Sciatic nerve (tissue), 2 donors: ENCODE measurements around the gene PIGW. TPM values are rescaled to one million over a fixed set of nuclear protein-coding genes. Genes with fewer than 3 reads are reported as not detected.

Experiments
- ATAC-seq: fragments of 200-7000 bp; cut with Tn5 transposase; one replicate; pipeline ENCODE4 v1.9.1; 2020; ENCODE audit warnings: mild to moderate bottlenecking, moderate library complexity
- DNase-seq: peaks from one replicate; pipeline ENCODE4 v3.0.0-alpha.2; 2020; ENCODE audit warnings: low spot score
- intact Hi-C: fragments of 100-400 bp; cut with DNase I; formaldehyde crosslinking; loops from one replicate; pipeline ENCODE4 v1.14.2; 2022
- total RNA-seq: library from RNA; stranded (reverse); fragmentation: NEBNext Ultra II Directional; extraction: Animal tissue kit (Norgen Biotek cat#: 25700); gene quantifications from one replicate; pipeline ENCODE4 v1.2.1, GENCODE V29; 2021
- donor health status: DM: no; HTN: no; CAD: no.
- donor health status: DM: no; HTN: no; CAD: no.

The PIGW gene
- total RNA-seq, 1 donor from 2014 or later = 3.2 TPM

DNA sequence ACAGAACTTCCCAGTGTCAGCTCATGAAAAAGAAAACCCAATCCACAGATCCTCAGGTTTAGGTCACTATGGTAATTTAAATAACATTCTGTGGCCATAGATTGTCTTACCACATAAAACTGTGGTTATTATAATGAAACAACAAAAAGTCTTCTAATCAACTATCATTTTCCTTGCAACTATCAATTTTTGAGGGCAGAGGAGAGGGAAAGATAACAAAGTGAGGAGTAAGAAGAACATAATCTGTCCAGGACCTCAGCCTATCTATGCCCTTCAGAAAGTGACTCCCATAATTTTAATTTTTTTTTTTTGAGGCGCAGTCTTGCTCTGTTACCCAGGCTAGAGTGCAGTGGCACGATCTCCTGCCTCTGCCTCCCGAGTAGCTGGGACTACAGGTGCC lies 5.9 kb downstream of the PIGW start:
- DNase-seq (no peak), ATAC-seq (no peak)
- intact Hi-C loops = no loop called here

DNA sequence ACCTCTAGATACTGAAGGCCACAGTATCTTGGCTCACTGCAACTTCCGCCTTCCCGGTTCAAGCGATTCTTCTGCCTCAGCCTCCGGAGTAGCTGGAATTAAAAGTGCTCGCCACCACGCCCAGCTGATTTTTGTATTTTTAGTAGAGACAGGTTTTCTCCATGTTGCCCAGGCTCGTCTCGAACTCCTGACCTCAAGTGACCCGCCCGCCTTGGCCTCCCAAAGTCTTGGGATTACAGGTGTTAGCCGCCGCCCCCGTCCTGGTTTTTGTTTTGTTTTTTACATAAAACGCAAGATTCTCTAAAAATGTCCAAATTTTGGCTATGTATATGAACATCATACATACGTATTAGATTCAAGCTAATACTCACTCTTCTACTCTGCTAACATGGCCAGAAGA lies 8.0 kb downstream of the PIGW start:
- intact Hi-C loops = no loop called here
- ATAC-seq (no peak), DNase-seq (no peak)

DNA sequence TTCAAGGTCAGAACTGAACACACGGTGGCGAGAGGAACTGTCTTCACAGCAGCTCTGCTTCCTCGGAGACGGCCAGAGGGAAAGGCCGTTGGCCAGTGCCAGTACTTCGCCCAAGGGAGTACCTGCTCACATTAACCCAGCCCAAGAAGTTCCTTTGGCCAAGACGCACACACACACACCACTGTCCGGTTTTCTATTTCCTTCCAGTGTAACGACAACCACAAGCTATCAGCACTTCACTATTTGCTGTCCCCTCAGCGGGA lies 9.2 kb downstream of the PIGW start:
- intact Hi-C loops = no loop called here
- DNase-seq = peak; percentile 69
- peak; percentile 13 for ATAC-seq

DNA sequence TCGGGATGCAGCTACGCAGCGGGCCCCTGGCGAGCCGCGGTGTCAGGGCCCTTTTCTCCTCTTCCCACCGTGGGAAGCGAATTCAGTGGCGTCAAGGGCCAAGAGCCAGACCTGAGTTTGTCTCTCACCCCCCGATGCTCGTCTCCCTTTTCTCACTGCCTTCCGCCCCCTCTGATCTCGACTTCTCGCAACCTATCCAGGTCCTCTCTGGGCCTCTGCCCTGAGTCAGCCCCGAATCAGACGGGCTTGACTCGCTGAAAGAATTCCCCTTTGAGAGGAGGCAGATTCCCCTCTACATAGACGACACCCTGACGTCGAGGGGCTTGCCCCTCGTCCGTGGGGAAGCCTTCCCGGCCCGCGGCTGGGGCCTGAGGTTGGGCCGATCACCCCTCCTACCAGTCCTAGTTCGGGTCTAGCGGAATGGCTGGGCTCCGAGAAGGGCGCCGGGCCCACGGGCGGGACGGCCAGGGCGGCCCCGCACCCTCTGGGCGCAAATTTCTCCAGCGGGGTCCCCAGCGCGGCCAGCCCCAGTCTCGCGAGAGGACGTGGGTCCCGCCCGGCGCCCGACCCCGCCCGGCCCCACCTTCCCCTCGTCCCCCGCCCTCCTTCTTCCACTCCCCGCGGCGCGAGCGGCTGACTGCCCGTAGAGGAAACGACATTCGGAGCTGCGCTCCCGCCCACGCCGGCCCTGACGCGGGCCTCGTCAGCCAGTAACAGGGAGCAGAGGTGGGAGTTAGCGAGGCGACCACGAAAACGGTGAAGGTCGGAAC lies 9.7 kb downstream of the PIGW start, which contains the start of gene GGNBP2:
Gene GGNBP2 (plus strand): TSS at position 613 of the 770 bp plus-strand sequence. CDS start 806 bp downstream, outside the sequence.
- DNase-seq (peak; percentile 96), ATAC-seq (peak; percentile 93)
- intact Hi-C loops = no loop called here

DNA sequence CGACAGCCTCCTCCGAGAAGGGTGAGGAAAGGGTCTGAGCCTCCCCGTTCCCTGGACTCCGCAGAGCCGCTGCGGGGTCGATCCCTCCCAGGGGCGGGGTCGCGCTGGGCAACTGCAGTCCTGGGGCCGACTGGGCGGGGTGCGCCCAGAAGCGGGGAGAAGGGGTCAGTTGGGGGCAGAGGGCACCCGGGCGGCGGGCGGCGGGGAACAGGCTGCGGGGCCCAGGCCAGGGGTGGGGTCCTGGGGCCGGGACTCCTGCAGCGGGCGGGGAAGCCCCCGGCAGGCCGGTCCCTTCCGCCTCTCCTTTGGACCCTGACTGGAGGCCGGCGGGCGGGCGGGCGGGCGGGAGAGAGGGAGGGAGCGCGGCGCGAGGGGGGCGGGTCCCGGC lies 10.3 kb downstream of the PIGW start:
- intact Hi-C loops = no loop called here
- ATAC-seq = peak; percentile 67
- no peak for DNase-seq

DNA sequence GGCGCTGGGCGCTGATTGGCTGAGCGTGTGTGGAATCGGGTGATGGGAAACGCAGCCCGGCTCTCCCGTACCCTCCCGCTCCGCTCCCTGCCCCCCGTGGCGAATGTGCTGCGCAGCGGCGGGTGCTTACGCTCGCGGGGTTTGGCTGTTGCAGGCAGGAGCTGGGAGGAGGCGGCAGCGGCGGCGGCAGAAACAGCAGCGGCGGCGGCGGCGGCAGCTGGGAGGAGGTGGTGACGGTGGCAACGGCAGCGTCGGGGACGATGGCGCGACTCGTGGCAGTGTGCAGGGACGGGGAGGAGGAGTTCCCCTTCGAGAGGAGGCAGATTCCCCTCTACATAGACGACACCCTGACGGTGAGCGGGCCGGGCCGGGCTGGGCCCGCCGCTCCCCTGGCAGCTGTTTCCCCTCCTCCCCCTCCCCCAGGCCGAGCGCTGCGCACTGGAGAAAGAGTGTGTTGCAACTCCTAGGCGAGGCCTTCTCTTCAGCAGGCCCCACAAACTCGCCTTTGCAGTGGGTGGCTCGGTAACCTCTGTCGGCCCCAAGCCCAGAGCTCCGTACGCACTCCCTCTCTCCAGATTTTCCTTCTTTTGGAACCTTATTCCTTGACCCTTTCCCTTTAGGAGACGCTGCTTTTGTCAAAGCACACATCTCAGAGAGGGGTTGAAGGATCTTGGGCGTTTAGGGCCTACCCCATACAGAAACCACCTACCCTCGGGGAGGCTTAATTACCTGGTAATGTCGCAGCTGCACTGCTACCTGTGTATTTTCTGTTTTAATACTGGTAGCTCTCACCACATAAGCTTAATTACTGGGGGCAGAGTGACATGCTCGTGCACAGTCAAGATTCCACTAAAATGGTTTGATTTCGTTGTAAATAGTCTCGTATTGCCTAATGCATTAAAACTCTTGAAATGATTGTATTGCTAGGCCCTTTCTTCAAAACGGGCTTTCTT lies 11.0 kb downstream of the PIGW start:
- intact Hi-C loops = no loop called here
- peak; percentile 95 for ATAC-seq
- DNase-seq = peak; percentile 97

DNA sequence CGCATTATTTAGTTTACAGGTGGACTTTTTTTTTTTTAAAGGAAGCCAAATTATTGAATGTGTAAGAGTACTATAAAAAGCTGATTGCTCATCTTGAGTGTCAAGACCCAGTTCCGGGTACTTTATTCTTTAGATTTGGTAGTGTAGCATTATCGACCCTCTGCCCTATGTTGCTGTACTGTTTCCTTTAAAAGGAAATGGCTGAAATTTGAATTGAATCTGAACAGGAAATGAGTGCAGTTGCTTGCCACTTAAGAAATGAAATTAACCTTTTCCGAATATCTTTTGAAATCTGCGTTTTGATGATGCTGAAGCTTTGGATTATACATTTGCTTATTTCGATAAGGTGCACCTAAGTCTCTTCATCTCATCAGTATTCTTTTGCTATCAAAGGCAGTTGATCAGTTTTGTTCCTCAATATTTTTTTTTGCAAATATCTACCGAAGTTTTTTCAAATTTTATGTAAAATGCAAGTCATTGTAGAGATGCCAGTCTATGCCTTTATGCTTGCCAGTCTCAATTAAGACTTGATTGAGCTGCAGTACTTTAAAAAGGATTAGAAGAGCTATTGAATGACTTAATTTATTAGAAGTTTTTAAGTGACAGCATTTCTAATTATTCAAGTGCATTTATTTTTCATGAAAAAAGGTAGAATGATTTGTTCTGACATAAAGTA lies 11.8 kb downstream of the PIGW start:
- ATAC-seq (no peak), DNase-seq (no peak)
- intact Hi-C loops = no loop called here

DNA sequence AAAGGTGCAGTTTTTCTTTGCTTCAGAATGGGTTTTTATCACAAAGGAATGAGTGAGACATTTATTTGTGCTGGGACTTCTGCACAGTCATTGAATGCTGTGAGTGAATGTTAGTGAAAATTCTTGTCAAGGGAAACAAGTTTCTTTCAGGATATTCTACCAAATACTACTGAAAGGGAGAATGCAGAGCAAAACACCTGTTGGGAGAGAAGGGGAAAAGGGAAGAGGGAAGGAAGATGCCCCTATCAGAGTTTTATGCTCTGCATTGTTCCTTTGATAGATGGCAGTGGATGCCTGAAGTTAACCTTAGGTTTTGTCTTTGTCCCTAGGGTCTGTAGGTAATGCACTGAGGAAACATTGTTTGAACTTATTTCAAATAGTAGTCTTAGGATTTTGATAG lies 13.0 kb downstream of the PIGW start:
- intact Hi-C loops = no loop called here

DNA sequence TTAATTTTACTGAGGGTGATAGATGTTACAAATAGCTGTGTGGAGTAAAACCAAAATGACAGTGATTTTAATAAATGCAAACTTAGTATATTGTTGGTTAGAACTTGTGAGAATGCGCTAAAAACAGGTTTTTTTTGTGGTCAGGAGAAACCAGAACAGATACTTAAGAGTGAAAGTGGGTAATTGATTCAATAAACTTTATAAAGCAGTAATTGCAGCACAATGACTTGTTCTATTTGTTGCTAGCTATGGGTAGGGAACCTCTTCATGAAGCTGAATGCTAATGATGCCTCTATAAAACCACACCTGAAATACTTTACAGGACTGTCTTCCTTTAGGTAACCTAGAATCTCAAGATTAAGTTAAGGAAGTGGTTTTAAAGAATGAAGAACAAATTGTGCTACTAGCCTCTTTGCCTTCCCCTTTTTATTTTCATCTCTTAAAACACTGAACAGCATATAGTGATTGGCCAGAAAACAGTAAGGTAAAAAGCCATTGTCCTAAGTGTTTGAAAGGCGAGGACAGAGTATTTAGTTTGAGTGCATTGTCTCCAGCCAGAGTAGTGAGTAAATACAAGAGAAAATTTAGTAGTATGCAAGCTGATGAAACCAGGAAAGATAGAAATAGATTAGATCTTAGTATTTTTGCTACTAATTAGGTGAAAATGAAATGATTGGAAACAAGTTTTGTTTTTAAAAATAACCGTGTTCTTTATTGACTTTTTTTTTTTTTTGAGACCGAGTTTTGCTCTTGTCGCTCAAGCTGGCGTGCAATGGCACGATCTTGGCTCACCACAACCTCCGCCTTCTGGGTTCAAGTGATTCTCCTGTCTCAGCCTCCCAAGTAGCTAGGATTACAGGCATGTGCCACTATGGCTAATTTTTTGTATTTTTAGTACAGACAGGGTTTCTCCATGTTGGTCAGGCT lies 16.0 kb downstream of the PIGW start:
- no peak for ATAC-seq
- intact Hi-C loops = no loop called here
- DNase-seq = no peak

More for the DNA sequence above, 13.0 kb downstream of the PIGW start:
- no peak for ATAC-seq
- no peak for DNase-seq

DNA sequence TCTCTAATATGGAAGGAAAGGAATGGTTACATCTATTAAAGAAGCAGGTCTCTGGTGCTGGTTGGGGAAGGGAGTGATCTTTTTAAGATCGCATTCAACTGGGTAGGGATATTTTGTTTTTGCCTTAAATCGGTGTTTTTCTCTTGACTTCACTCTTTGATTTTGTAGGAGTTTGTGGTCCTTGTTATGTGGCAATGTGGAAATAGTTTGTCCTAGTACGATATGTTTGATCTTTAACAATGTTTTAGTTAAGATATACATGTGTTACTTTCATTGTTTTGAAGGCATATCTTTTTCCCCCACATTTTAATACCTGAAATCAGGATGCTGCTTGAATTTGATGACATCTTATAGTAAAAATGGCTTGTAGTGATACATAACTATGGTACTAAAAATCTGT lies 18.7 kb downstream of the PIGW start:
- ATAC-seq (no peak), DNase-seq (no peak)
- intact Hi-C loops = no loop called here

DNA sequence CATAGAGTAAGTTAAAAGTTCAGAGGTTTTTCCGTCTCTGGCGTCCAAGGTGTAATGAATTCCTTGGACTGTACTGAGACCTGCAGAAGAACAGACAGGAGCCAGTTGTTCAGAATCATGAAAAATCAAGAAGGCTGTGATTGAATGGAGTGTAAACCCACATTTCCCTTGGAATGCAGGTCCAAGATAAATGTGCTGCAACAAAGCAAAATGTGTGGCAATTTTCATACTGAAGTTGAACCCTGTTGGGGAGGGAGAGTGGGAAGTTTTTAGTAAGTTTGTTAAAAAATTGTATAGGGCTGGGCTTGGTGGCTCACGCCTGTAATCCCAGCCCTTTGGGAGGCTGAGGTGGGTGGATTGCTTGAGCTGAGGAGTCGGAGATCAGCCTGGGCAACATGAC lies 31.3 kb downstream of the PIGW start:
- DNase-seq = no peak
- intact Hi-C loops = no loop called here
- no peak for ATAC-seq

DNA sequence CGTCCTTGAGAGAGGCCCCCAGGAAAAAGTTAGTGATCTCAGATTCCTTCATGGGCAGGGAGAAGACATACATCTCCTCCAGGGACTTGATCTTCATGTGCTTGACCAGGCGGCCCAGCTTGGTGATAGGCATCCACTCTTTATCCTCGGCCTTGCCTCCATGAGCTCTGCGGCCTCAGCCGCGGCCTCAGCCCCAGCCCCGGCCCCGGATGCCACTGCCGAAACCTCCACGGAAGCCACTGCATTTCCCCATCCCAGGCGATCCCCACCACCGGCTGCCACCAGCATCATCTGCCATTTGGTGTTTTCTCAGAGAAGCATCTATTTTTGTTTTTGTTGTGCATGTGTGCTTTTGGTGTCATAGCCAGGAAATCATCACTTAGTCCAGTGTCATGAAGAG lies 40.2 kb downstream of the PIGW start:
- no peak for ATAC-seq
- intact Hi-C loops = no loop called here
- no peak for DNase-seq

DNA sequence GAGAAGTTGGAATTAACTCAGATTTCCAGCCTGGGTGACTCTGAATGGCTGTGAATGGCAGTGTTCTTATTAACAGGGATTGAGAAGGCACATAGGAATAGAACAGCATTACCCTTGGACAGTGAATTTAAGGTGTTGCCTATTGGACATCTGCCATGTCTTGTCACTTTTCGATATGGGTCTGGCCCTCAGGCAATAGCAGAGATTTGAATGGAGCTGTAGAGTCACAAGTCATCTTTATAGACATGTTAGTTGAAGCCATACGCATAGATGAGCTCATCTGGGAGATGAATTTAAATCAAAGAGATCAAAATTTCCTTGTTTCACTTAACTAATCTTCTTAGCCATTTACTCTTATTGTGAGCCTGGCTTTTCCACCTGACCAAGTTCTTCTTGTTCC lies 42.0 kb downstream of the PIGW start:
- no peak for DNase-seq
- intact Hi-C loops = no loop called here
- ATAC-seq = no peak

DNA sequence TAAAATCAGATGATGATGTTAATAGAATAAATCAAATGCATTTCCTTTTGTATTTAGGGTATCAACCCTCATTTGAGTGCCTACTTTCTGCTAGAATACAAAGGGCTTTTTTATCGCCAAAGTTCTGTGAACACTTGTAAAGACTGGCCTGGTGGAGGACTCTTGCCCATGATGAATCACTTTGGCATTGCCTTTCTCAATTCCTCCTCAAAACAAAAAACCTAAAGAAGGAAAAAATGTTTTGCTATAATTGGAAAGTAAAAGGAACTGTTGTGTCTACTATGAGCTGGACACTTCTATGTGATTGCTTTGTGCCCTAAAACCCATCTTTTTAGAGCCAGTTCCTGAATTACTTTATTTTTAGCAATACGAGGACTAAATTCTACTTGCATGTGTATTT lies 43.9 kb downstream of the PIGW start:
- DNase-seq = no peak
- intact Hi-C loops = no loop called here
- no peak for ATAC-seq

DNA sequence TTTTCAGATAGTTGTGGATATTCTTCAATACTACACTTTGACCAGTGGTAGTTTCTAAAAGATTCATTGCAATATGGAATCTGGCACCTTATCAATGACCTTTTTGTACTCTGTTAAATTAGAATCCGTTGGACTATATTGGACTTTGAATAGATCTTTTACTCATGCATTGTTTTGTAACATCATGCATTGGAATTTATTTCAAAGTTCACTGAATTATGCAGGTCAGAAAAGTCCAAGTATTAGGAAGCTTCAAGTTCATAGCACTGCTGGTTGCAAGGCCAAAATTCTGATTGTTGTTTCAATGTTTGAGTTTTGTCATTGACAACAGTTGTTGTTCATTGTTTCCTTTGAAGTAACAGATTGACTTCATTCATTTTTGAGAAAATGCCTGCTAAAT lies 49.0 kb downstream of the PIGW start:
- intact Hi-C loops = no loop called here
- ATAC-seq (no peak), DNase-seq (no peak)

DNA sequence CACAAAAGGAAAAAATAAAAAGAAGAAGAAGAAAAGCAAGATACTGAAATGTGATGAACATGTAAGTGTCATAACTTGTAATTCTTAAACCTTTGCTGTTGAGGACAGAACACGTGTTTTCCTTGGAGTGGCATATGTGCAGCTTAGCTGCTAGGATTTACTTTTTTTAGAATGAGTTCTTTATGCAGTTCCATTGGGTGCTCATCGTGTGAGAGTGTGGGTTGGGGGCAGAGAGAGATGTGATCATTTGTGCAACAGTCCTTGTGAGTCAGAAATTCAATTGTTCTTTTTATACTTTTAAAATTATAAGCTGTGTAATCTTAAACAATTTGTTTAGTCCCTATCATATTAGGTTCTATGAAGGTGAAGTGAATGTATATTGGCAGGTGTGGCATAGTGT lies 51.4 kb downstream of the PIGW start:
- ATAC-seq (no peak), DNase-seq (no peak)
- intact Hi-C loops = no loop called here
